T-helper 1 cell treated with Interleukin-12 subunit alpha and Interleukin-12 subunit beta and Interleukin-4 antibody, amounts not matched to agents 30 ng/mL and 1 ng/mL, for 36 hours (primary cell): ENCODE measurements around the gene PRKAR2B. TPM values are rescaled to one million over a fixed set of nuclear protein-coding genes. Genes with fewer than 3 reads are reported as not detected.

Source experiments
- intact Hi-C: fragments of 100-400 bp; cut with micrococcal nuclease; formaldehyde crosslinking; loops from one replicate; pipeline ENCODE4 v1.15.1; 2024
- total RNA-seq: library from RNA; stranded (reverse); gene quantifications from 2 replicates; pipeline ENCODE4 v1.2.3, GENCODE V29; 2022

The PRKAR2B gene
- total RNA-seq, 1 donor from 2014 or later, result 1.1 TPM

DNA sequence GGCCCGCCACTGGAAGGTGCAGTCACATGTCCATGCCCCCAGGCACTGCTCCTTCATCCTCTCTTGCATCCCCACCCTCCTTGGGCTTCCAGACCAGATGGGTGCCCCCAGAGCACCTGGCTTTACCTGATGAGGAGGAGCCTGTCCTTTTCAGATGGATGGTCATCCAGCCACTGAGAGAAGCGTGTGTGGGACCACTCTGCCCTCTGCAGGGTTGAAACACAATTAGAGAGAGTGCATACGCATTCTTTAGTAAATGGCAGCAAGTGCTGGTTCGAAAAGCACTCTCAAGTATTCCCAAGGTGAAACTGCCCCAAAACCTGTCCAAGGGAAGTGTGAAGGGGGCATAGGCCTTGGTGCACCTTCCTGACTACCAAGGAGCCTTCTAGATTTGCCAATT lies 165.9 kb downstream of the PRKAR2B start:
- intact Hi-C loops, result no loop called here

Other genes with a start within 250 kb of the PRKAR2B start
- 36.5 and 39.3 TPM in 2 replicates for gene PIK3CG, start 179.4 kb upstream of the PRKAR2B start, total RNA-seq
- gene HBP1, start 124.3 kb downstream of the PRKAR2B start, total RNA-seq, result 26.8 and 30.8 TPM in 2 replicates